HG03025 (cell line): ENCODE results near the gene SCYL3.
"Not testable (repeated sequence)": the region's sequence is repeated elsewhere in the genome, so short reads cannot be mapped to it uniquely, and the experiment has no call there.

Experiments used
- ATAC-seq: cut with Tn5 transposase; IDR thresholded peaks from one replicate; pipeline ENCODE4 v1.9.1; 2021; ENCODE audit warnings: mild to moderate bottlenecking, moderate library complexity; ENCODE audit not compliant: unreplicated experiment, low FRiP score

The SCYL3 gene

DNA sequence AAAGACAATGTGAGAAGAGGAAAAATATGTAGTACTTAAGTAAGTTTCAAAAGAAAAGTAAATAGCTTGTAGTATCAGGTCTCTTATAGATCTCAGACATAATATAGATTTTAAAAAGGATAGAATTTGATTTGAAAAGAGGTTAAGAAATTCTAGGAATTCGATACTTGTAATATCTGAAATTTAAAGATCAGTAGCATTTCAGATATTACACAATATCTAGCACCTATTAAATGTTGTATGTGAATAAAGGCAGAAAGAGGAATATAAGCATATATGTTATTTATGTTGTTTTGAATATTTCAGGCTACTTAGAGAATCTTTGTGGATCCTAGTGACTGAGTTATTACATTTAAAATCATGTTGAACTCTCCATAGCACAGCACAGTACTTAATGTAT, 64.0 kb downstream of the SCYL3 start:
- no peak for ATAC-seq

DNA sequence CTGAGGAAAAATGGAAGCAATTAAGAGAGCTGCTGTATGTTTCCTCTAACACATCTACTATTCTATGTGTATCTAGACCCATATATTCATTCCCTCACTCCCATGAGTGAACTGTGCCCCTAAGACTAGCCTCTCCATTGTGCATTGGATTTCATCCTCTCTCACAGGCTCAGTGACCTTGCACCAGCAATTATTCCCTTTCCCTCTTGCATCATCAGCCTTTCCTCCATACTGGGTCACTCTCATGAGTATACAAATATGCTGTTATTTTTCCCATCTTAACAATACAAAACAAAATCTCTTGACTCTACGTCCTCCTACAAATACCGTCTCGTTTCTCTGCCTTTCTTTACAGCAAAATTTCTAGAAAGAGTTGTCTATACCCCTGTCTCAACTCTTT, 69.5 kb downstream of the SCYL3 start:
- ATAC-seq, result no peak

DNA sequence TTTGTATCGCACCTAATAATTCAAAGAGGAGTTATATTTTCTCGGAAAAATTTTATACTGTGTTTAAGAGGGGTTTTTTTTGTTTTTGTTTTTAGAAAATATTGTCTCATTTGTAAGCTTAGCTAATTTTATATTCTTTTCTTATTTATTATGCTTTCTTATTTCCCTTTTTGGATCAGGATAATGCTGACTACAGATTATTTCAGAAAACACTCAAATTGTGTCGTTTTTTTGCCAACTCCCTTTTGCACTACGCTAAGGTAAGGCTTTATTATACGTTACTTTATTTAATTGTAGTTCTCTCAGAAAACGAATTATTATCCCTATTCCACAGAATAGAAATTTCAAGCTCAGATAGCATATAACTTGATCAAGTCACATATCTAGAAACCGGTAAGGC, 72.2 kb downstream of the SCYL3 start:
- no peak for ATAC-seq

DNA sequence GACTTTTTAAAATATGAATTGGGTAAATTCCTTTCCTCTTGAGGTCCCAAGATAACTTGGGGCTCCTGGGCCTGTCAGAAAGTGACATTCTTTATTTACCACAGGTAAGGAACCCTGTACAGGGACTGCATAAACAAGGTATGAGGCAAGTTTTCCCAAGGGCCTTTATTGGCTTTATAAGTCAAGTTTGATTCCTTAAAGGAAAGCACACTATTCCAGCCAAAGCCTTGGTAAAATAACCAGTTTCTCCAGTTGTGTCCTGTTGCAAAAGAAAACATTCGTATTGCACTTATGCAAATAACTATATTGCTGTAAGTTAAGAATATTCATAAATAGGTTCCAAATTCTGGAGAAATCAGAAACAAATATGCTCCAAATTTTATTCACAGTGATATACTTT, 77.1 kb downstream of the SCYL3 start:
- no peak for ATAC-seq

DNA sequence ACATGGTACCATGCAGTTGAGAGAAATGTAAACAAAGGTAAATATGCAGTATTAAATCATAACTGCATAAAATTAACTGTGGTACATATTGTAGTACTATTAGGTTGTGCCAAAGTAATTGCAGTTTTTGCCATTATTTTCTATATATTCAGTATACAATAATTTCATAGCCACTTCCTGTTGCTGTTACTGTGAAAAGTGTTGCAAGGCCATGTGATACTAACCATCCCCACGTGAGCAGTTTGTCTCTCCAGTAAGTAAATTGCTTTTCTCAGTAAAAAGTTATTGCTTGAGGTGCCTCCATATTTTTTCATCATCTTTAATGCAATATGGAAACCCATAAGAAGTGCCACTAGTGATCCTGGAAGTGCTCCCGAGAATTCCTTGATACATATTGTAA, 79.4 kb downstream of the SCYL3 start:
- ATAC-seq, result no peak

DNA sequence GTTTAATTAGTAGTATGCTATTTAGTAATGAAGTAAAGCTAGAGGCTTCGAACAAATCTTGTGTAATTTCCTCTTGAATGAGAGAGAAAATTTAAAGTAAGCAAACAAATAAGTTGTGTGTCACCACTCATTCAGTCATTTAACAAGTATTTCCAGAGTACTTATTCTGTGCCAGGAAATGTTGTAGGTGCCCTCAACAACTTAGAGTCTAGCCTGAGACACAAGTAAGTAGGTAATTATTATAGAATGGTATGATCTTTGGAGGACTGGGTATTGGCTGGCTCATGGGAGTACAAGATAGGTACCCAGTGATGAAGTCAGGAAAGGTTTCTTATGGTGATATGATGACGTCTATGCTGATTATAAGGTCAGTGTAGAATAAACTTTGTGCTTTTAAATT, 81.6 kb downstream of the SCYL3 start:
- no peak for ATAC-seq

DNA sequence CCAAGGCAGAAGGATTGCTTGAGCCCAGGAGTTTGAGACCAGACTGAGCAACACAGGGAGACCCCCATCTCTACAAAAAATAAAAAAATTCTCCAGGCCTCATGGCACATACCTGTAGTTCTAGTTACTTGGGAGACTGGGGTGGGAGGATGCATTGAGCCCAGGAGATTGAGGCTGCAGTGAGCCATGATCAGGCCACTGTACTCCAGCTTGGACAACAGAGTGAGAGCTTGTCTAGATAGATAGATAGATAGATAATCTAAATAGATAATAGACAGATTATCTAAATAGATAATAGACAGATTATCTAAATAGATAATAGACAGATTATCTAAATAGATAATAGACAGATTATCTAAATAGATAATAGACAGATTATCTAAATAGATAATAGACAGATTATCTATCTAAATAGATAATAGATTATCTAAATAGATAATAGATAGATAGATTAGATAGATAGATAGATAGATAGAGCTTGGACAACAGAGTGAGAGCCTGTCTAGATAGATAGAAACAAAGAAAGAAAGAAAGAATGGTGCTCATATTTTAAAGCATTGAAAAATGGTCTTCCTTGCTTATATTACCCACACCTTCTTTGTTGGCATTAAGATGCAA, 82.2 kb downstream of the SCYL3 start:
- not testable (repeated sequence) for ATAC-seq

DNA sequence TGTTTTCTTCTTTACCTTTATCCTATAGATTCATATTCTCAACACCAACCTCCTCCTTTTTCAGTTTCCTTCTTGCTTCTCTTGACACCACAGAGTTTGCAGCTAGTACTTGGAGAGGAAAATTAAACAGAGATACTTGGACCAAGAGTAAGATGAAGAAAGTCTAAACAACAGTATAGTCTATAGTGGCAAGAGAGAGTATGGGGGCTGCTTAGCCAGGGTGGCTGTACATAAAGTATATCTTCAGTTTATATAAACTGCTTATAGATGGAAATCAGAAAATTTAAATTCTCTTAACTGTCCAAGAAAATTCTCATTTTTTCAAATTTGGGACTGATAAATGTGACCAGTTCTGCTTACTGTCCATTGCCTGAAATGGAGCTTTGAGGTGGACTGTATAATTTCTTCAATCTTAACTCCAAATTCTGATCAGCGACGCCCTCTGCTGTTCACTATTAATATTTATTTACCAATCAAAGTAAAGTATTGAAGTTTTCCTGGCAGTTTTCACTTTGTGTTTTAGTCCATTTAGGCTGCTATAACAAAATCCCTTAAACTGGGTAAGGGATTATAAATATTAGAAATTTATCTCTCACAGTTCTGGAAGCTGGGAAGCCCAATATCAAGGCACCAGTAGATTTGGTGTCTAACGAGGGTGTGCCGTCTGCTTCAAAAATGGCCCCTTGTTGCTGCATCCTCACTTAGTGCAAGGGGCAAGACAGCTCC, 84.2 kb downstream of the SCYL3 start:
- no peak for ATAC-seq

DNA sequence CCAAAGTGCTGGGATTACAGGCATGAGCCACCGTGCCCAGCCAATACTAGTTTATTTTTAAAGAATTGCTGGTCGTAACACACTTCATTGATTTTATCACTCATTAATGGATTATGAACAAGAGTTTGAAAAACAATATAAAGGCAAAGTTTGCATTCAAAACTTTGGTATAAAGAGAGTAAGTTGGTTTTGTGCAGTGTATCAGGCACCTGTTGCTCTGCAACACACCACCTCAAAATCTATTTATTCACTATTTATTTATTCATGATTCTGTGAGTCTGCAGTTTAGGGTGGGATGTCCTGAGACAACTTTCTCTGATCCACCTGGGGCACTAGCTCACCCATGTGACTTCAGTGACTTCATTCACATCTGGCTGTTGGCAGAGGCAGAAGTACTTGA, 88.8 kb downstream of the SCYL3 start:
- no peak for ATAC-seq

DNA sequence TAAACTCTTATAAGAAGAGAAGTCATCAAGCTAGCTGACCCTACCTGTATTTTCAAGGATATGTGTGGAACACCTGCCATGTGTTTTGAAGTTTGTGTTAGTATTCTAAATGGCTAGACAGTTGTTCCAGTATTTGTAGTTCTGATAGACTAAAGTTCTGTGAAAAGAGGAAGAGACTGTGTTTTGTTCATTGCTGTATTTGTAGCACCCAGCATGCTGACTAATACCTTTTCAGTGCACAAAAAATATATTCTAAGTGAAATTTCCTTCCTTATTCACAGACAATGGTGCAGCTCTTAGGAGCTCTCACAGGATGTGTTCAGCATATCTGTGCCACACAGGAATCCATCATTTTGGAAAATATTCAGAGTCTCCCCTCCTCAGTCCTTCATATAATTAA, 90.8 kb downstream of the SCYL3 start:
- ATAC-seq, result no peak
